ENCODE measurements around the gene DNAJB9.

DNA sequence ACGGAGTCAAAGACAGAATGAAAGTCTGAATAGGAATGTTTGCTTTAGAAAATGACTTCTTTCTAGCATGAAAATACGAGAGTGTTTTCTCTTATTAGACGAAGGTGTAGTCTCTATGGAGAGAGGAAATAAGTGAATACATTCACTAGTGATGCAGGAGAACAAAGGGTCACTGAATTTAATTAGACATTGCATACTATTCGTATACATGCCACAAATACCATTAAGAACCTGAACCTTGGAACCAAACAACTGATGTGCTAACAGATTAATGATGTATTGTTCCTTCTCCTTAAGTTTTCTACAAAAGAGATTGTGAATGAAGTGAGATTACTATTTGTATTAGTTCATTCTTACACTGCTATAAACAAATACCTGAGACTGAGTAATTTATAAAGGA lies 10.4 kb upstream of the DNAJB9 start:
- no peak for TF ChIP-seq POLR2A (IDR thresholded peaks at IDR 0.05)
- TF ChIP-seq, protein P1, sequence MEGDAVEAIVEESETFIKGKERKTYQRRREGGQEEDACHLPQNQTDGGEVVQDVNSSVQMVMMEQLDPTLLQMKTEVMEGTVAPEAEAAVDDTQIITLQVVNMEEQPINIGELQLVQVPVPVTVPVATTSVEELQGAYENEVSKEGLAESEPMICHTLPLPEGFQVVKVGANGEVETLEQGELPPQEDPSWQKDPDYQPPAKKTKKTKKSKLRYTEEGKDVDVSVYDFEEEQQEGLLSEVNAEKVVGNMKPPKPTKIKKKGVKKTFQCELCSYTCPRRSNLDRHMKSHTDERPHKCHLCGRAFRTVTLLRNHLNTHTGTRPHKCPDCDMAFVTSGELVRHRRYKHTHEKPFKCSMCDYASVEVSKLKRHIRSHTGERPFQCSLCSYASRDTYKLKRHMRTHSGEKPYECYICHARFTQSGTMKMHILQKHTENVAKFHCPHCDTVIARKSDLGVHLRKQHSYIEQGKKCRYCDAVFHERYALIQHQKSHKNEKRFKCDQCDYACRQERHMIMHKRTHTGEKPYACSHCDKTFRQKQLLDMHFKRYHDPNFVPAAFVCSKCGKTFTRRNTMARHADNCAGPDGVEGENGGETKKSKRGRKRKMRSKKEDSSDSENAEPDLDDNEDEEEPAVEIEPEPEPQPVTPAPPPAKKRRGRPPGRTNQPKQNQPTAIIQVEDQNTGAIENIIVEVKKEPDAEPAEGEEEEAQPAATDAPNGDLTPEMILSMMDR (IDR thresholded peaks at IDR 0.05), result no peak
- no peak for TF ChIP-seq EP300 (IDR thresholded peaks at IDR 0.05)

Measured in upper lobe of left lung (tissue), 4 donors.